NCI-H1105 (cell line): ENCODE data around the gene TRPV3.
"Not testable (repeated sequence)": the region's sequence is repeated elsewhere in the genome, so short reads cannot be mapped to it uniquely, and the experiment has no call there.

Experiments used
- DNase-seq: peaks from one replicate; lab custom pipeline; 2025; lab: John Stamatoyannopoulos, UW

TRPV3 gene

GRCh38 chr17:3557768-3558583 lies at the start of gene TRPV3:
Gene TRPV3 (minus strand): TSS chr17:3557812. CDS start chr17:3554850, 2,962 bp downstream.
- DNase-seq: no peak

GRCh38 chr17:3603870-3604259 lies 46.3 kb upstream of the TRPV3 start:
- no peak for DNase-seq

- DNase-seq: no peak
Measured at GRCh38 chr17:3603119-3603869, 45.7 kb upstream of the TRPV3 start.

- DNase-seq: no peak
Measured at GRCh38 chr17:3602499-3602898, 44.9 kb upstream of the TRPV3 start.

- DNase-seq: no peak
Measured at GRCh38 chr17:3600529-3601205, 43.1 kb upstream of the TRPV3 start.

GRCh38 chr17:3598078-3598477 lies 40.5 kb upstream of the TRPV3 start:
- no peak for DNase-seq

GRCh38 chr17:3596804-3597464 lies 39.3 kb upstream of the TRPV3 start:
- no peak for DNase-seq

- DNase-seq: no peak
Measured at GRCh38 chr17:3594976-3595375, 37.4 kb upstream of the TRPV3 start.

- no peak for DNase-seq
Measured at GRCh38 chr17:3594051-3594800, 36.6 kb upstream of the TRPV3 start.

GRCh38 chr17:3593384-3593783 lies 35.8 kb upstream of the TRPV3 start:
- no peak for DNase-seq

GRCh38 chr17:3592216-3592860 lies 34.7 kb upstream of the TRPV3 start:
- DNase-seq: no peak

GRCh38 chr17:3590768-3591167 lies 33.2 kb upstream of the TRPV3 start:
- DNase-seq: no peak

GRCh38 chr17:3590231-3590630 lies 32.6 kb upstream of the TRPV3 start:
- no peak for DNase-seq

- no peak for DNase-seq
Measured at GRCh38 chr17:3589784-3590183, 32.2 kb upstream of the TRPV3 start.

GRCh38 chr17:3585826-3586225 lies 28.2 kb upstream of the TRPV3 start:
- no peak for DNase-seq

- no peak for DNase-seq
Measured at GRCh38 chr17:3583456-3583855, 25.8 kb upstream of the TRPV3 start.

- no peak for DNase-seq
Measured at GRCh38 chr17:3582915-3583314, 25.3 kb upstream of the TRPV3 start.

- DNase-seq: not testable (repeated sequence)
Measured at GRCh38 chr17:3578667-3579066, 21.1 kb upstream of the TRPV3 start.

- no peak for DNase-seq
Measured at GRCh38 chr17:3576970-3577369, 19.4 kb upstream of the TRPV3 start.

GRCh38 chr17:3575511-3575910 lies 17.9 kb upstream of the TRPV3 start:
- no peak for DNase-seq

GRCh38 chr17:3574231-3574630 lies 16.6 kb upstream of the TRPV3 start:
- no peak for DNase-seq
